AG10803 (cell line): ENCODE measurements around the gene FBXL2.

Experiments
- DNase-seq: peaks from one replicate; pipeline ENCODE4 v3.0.0; 2010; ENCODE audit warnings: low read depth
- H3K4me3 ChIP-seq: 2 replicates; pipeline ENCODE4 v1.5.1; 2011; ENCODE audit warnings: mild to moderate bottlenecking, low read length, control low read depth
- CTCF ChIP-seq: conservative IDR thresholded peaks from 2 replicates; pipeline ENCODE4 v1.5.1; 2011; ENCODE audit warnings: mild to moderate bottlenecking, low read length, control low read depth, inconsistent platforms

FBXL2 gene

GRCh38 chr3:33417066-33417673 lies 139.9 kb downstream of the FBXL2 start:
- no peak for DNase-seq
- no peak for TF ChIP-seq CTCF
- no peak overlapping the region for H3K4me3 ChIP-seq

GRCh38 chr3:33419948-33420347 lies 142.7 kb downstream of the FBXL2 start:
- H3K4me3 ChIP-seq = no peak overlapping the region
- no peak for DNase-seq
- TF ChIP-seq CTCF = no peak

GRCh38 chr3:33420966-33421365 lies 143.7 kb downstream of the FBXL2 start:
- TF ChIP-seq CTCF = no peak
- DNase-seq = no peak
- no peak overlapping the region for H3K4me3 ChIP-seq

GRCh38 chr3:33424606-33425452 lies 147.6 kb downstream of the FBXL2 start:
- TF ChIP-seq CTCF = no peak
- H3K4me3 ChIP-seq = no peak overlapping the region
- DNase-seq = no peak

- H3K4me3 ChIP-seq = no peak overlapping the region
- TF ChIP-seq CTCF = no peak
- DNase-seq = peak; percentile 4
Measured at GRCh38 chr3:33425453-33425852, 148.2 kb downstream of the FBXL2 start.

- TF ChIP-seq CTCF = no peak
- no peak overlapping the region for H3K4me3 ChIP-seq
- DNase-seq = no peak
Measured at GRCh38 chr3:33426068-33426467, 148.8 kb downstream of the FBXL2 start.

GRCh38 chr3:33426630-33427317 lies 149.5 kb downstream of the FBXL2 start:
- TF ChIP-seq CTCF = no peak
- no peak for DNase-seq
- no peak overlapping the region for H3K4me3 ChIP-seq
